ENCODE results near the gene IZUMO1R.
"Not testable (repeated sequence)": the region's sequence is repeated elsewhere in the genome, so short reads cannot be mapped to it uniquely, and the experiment has no call there.

The IZUMO1R gene

GRCh38 chr11:94303966-94304958 is at the start of gene IZUMO1R:
Gene IZUMO1R (plus strand): TSS chr11:94304580. CDS start chr11:94305637, 1,057 bp downstream.
- H3K4me3 ChIP-seq (ENCODE audit: low read depth, low read length), result no peak within 1 kb of the TSS
- DNase-seq (ENCODE audit: low read depth), result no peak

- no peak for DNase-seq (ENCODE audit: low read depth)
- no peak overlapping the region for H3K4me3 ChIP-seq (ENCODE audit: low read depth, low read length)
Measured at GRCh38 chr11:94271885-94272372, 32.5 kb upstream of the IZUMO1R start.

- DNase-seq (ENCODE audit: low read depth), result no peak
- H3K4me3 ChIP-seq (ENCODE audit: low read depth, low read length), result no peak overlapping the region
Measured at GRCh38 chr11:94272738-94273313, 31.6 kb upstream of the IZUMO1R start.

- H3K4me3 ChIP-seq (ENCODE audit: low read depth, low read length), result no peak overlapping the region
- no peak for DNase-seq (ENCODE audit: low read depth)
Measured at GRCh38 chr11:94275961-94276360, 28.4 kb upstream of the IZUMO1R start.

- no peak for DNase-seq (ENCODE audit: low read depth)
- H3K4me3 ChIP-seq (ENCODE audit: low read depth, low read length), result no peak overlapping the region
Measured at GRCh38 chr11:94276943-94277342, 27.4 kb upstream of the IZUMO1R start.

GRCh38 chr11:94278207-94278606 is 26.2 kb upstream of the IZUMO1R start:
- DNase-seq (ENCODE audit: low read depth); H3K4me3 ChIP-seq (ENCODE audit: low read depth, low read length): not testable (repeated sequence)

GRCh38 chr11:94279996-94280395 is 24.4 kb upstream of the IZUMO1R start:
- no peak for DNase-seq (ENCODE audit: low read depth)
- H3K4me3 ChIP-seq (ENCODE audit: low read depth, low read length), result no peak overlapping the region

GRCh38 chr11:94281324-94281723 is 23.1 kb upstream of the IZUMO1R start:
- DNase-seq (ENCODE audit: low read depth), result no peak
- H3K4me3 ChIP-seq (ENCODE audit: low read depth, low read length), result no peak overlapping the region

- no peak for DNase-seq (ENCODE audit: low read depth)
- no peak overlapping the region for H3K4me3 ChIP-seq (ENCODE audit: low read depth, low read length)
Measured at GRCh38 chr11:94283678-94284077, 20.7 kb upstream of the IZUMO1R start.

GRCh38 chr11:94295534-94295933 is 8.8 kb upstream of the IZUMO1R start:
- H3K4me3 ChIP-seq (ENCODE audit: low read depth, low read length), result no peak overlapping the region
- DNase-seq (ENCODE audit: low read depth), result no peak

GRCh38 chr11:94297985-94298576 is 6.3 kb upstream of the IZUMO1R start:
- H3K4me3 ChIP-seq (ENCODE audit: low read depth, low read length), result no peak overlapping the region
- DNase-seq (ENCODE audit: low read depth), result no peak

- no peak overlapping the region for H3K4me3 ChIP-seq (ENCODE audit: low read depth, low read length)
- DNase-seq (ENCODE audit: low read depth), result no peak
Measured at GRCh38 chr11:94302776-94303175, 1.6 kb upstream of the IZUMO1R start.

GRCh38 chr11:94305146-94305545 is 766 bp downstream of the IZUMO1R start:
- DNase-seq (ENCODE audit: low read depth), result no peak
- no peak overlapping the region for H3K4me3 ChIP-seq (ENCODE audit: low read depth, low read length)

GRCh38 chr11:94307101-94307791 is 2.9 kb downstream of the IZUMO1R start:
- no peak for DNase-seq (ENCODE audit: low read depth)

GRCh38 chr11:94308024-94308423 is 3.6 kb downstream of the IZUMO1R start:
- H3K4me3 ChIP-seq (ENCODE audit: low read depth, low read length), result no peak overlapping the region
- DNase-seq (ENCODE audit: low read depth), result no peak

More at GRCh38 chr11:94307101-94307791, 2.9 kb downstream of the IZUMO1R start:
- no peak overlapping the region for H3K4me3 ChIP-seq (ENCODE audit: low read depth, low read length)

- no peak overlapping the region for H3K4me3 ChIP-seq (ENCODE audit: low read depth, low read length)
- DNase-seq (ENCODE audit: low read depth), result no peak
Measured at GRCh38 chr11:94309757-94310156, 5.4 kb downstream of the IZUMO1R start.

- no peak for DNase-seq (ENCODE audit: low read depth)
- H3K4me3 ChIP-seq (ENCODE audit: low read depth, low read length), result no peak overlapping the region
Measured at GRCh38 chr11:94310191-94310875, 6.0 kb downstream of the IZUMO1R start.

GRCh38 chr11:94312339-94312738 is 8.0 kb downstream of the IZUMO1R start:
- no peak for DNase-seq (ENCODE audit: low read depth)
- H3K4me3 ChIP-seq (ENCODE audit: low read depth, low read length), result no peak overlapping the region

GRCh38 chr11:94314064-94314463 is 9.7 kb downstream of the IZUMO1R start:
- no peak overlapping the region for H3K4me3 ChIP-seq (ENCODE audit: low read depth, low read length)
- no peak for DNase-seq (ENCODE audit: low read depth)
